IMR-90 (cell line): ENCODE results near the gene CADM2. TPM values are rescaled to one million over a fixed set of nuclear protein-coding genes. Genes with fewer than 3 reads are reported as not detected.

Source experiments
- ATAC-seq: fragments of 200-7000 bp; cut with Tn5 transposase; 2 replicates; pipeline ENCODE4 v1.9.1; 2020; ENCODE audit warnings: low read depth, mild to moderate bottlenecking, moderate library complexity
- BruUV-seq: library from RNA; stranded (reverse); fragments of 400-500 nt; replicated peaks from 2 replicates; lab custom pipeline; 2021; lab: Mats Ljungman, UMichigan
- CTCF ChIA-PET: fragments of 300-600 bp; formaldehyde crosslinking; extraction: SDS; loops from one replicate; lab custom pipeline; 2021; ENCODE audit warnings: antibody characterized with exemption; lab: Yijun Ruan, JAX
- POLR2A ChIA-PET: fragments of 300-600 bp; sonication (Branson Sonifier 250); formaldehyde crosslinking; loops from one replicate; lab custom pipeline; 2022; ENCODE audit warnings: antibody characterized with exemption; ENCODE audit not compliant: unreplicated experiment; lab: Charles Lee
- DNase-seq: peaks from one replicate; pipeline ENCODE4 v3.0.0; 2013
- H2AFZ ChIP-seq: replicated peaks from 2 replicates; pipeline ENCODE3; 2013; ENCODE audit warnings: low read length, mild to moderate bottlenecking; ENCODE audit not compliant: poor library complexity
- H2AK5ac ChIP-seq: 2 replicates; pipeline ENCODE4 v1.6.1; 2013; ENCODE audit warnings: low read depth, low read length, inconsistent platforms
- H2AK9ac ChIP-seq: replicated peaks from 2 replicates; pipeline ENCODE3; 2013; ENCODE audit warnings: mild to moderate bottlenecking, low read depth, low read length, moderate library complexity; ENCODE audit not compliant: poor library complexity
- H2BK120ac ChIP-seq: 2 replicates; pipeline ENCODE4 v1.6.1; 2013; ENCODE audit warnings: low read depth, low read length, inconsistent platforms
- H2BK15ac ChIP-seq: 3 replicates; pipeline ENCODE4 v1.6.1; 2013; ENCODE audit warnings: low read depth, low read length, inconsistent platforms
- H2BK20ac ChIP-seq: 2 replicates; pipeline ENCODE4 v1.6.1; 2013; ENCODE audit warnings: low read depth, mild to moderate bottlenecking, inconsistent platforms, low read length, moderate library complexity
- H2BK5ac ChIP-seq: 2 replicates; pipeline ENCODE4 v1.6.1; 2013; ENCODE audit warnings: mild to moderate bottlenecking, low read depth, low read length, inconsistent platforms; ENCODE audit not compliant: poor library complexity, severe bottlenecking
- H3K14ac ChIP-seq: replicated peaks from 2 replicates; pipeline ENCODE4 v1.6.1; 2013; ENCODE audit warnings: low read depth, low read length, inconsistent platforms
- H3K18ac ChIP-seq: 2 replicates; pipeline ENCODE4 v1.6.1; 2013; ENCODE audit warnings: low read depth, low read length, control low read depth
- H3K23ac ChIP-seq: 2 replicates; pipeline ENCODE4 v1.6.1; 2013; ENCODE audit warnings: low read depth, low read length, inconsistent platforms
- H3K27ac ChIP-seq: 2 replicates; pipeline ENCODE4 v1.5.1; 2013; ENCODE audit warnings: mild to moderate bottlenecking, control low read depth, low read length; ENCODE audit not compliant: insufficient read depth
- H3K27me3 ChIP-seq: 2 replicates; pipeline ENCODE4 v1.6.1; 2013; ENCODE audit warnings: low read length; ENCODE audit not compliant: control insufficient read depth, insufficient read depth
- H3K36me3 ChIP-seq: 2 replicates; pipeline ENCODE4 v1.6.1; 2013; ENCODE audit warnings: low read length, mixed read lengths; ENCODE audit not compliant: control insufficient read depth, insufficient read depth
- H3K4ac ChIP-seq: 2 replicates; pipeline ENCODE4 v1.6.1; 2013; ENCODE audit warnings: low read depth, low read length, inconsistent platforms
- H3K4me1 ChIP-seq: 2 replicates; pipeline ENCODE4 v1.6.1; 2013; ENCODE audit warnings: low read length, mixed read lengths; ENCODE audit not compliant: control insufficient read depth, insufficient read depth
- H3K4me2 ChIP-seq: 2 replicates; pipeline ENCODE4 v1.6.1; 2013; ENCODE audit warnings: low read depth, mild to moderate bottlenecking, control low read depth, low read length, moderate library complexity
- H3K4me3 ChIP-seq: 2 replicates; pipeline ENCODE4 v1.5.1; 2013; ENCODE audit warnings: low read depth, mild to moderate bottlenecking, control low read depth, low read length, moderate library complexity; ENCODE audit not compliant: insufficient read depth
- H3K56ac ChIP-seq: 2 replicates; pipeline ENCODE4 v1.6.1; 2013; ENCODE audit warnings: low read length, inconsistent platforms; ENCODE audit not compliant: insufficient read depth; ENCODE audit errors: extremely low read depth
- H3K79me1 ChIP-seq, 2 experiments: 2 replicates each; pipeline ENCODE4 v1.6.1; 2013; ENCODE audit warnings: low read length in 2 of 2, inconsistent platforms in 1 of 2, low read depth in 1 of 2
- H3K9ac ChIP-seq: 2 replicates; pipeline ENCODE4 v1.6.1; 2013; ENCODE audit warnings: low read depth, low read length, control low read depth
- H3K9me1 ChIP-seq: 2 replicates; pipeline ENCODE4 v1.6.1; 2013; ENCODE audit warnings: low read length, inconsistent platforms; ENCODE audit not compliant: insufficient read depth
- H3K9me3 ChIP-seq: 2 replicates; pipeline ENCODE4 v1.6.1; 2013; ENCODE audit warnings: low read length; ENCODE audit not compliant: control insufficient read depth, insufficient read depth
- H4K20me1 ChIP-seq: 2 replicates; pipeline ENCODE4 v1.6.1; 2013; ENCODE audit warnings: low read length, inconsistent platforms; ENCODE audit not compliant: insufficient read depth
- H4K5ac ChIP-seq: 2 replicates; pipeline ENCODE4 v1.6.1; 2013; ENCODE audit warnings: mild to moderate bottlenecking, low read depth, low read length, control low read depth
- H4K8ac ChIP-seq, 2 experiments: 2 replicates each; pipeline ENCODE4 v1.6.1; 2013; ENCODE audit warnings: low read depth in 2 of 2, low read length in 2 of 2, control low read depth in 1 of 2, inconsistent platforms in 1 of 2
- H4K91ac ChIP-seq: 2 replicates; pipeline ENCODE4 v1.6.1; 2013; ENCODE audit warnings: low read depth, low read length, inconsistent platforms; ENCODE audit not compliant: insufficient read depth
- BHLHE40 ChIP-seq: fragments of 150-350 bp; IDR thresholded peaks from 2 replicates; pipeline ENCODE4 v1.6.1; 2016; ENCODE audit warnings: mild to moderate bottlenecking, low read depth, low read length
- CEBPB ChIP-seq: IDR thresholded peaks from 2 replicates; pipeline ENCODE4 v1.6.1; 2012; ENCODE audit warnings: low read depth, low read length, improper control_type of control experiment
- CHD1 ChIP-seq: IDR thresholded peaks from 2 replicates; pipeline ENCODE4 v1.6.1; 2012; ENCODE audit warnings: low read depth, low read length, improper control_type of control experiment
- FOS ChIP-seq: fragments of 150-350 bp; IDR thresholded peaks from 2 replicates; pipeline ENCODE4 v1.6.1; 2016; ENCODE audit warnings: low read depth, low read length
- MAFK ChIP-seq: IDR thresholded peaks from 2 replicates; pipeline ENCODE4 v1.6.1; 2012; ENCODE audit warnings: low read depth, low read length, improper control_type of control experiment
- MAZ ChIP-seq: IDR thresholded peaks from 2 replicates; pipeline ENCODE4 v1.6.1; 2012; ENCODE audit warnings: low read depth, mild to moderate bottlenecking, low read length, improper control_type of control experiment, moderate library complexity, borderline replicate concordance
- MXI1 ChIP-seq: IDR thresholded peaks from 2 replicates; pipeline ENCODE4 v1.6.1; 2012; ENCODE audit warnings: low read depth, mild to moderate bottlenecking, low read length, moderate library complexity, borderline replicate concordance
- NFE2L2 ChIP-seq: fragments of 150-350 bp; IDR thresholded peaks from 2 replicates; pipeline ENCODE4 v1.6.1; 2016; ENCODE audit warnings: low read depth, mild to moderate bottlenecking, low read length
- POLR2A ChIP-seq: IDR thresholded peaks from 2 replicates; pipeline ENCODE4 v1.6.1; 2012; ENCODE audit warnings: mild to moderate bottlenecking, low read depth, low read length
- RAD21 ChIP-seq: IDR thresholded peaks from 2 replicates; pipeline ENCODE4 v1.6.1; 2012; ENCODE audit warnings: low read length, improper control_type of control experiment
- RCOR1 ChIP-seq: IDR thresholded peaks from 2 replicates; pipeline ENCODE4 v1.6.1; 2012; ENCODE audit warnings: mild to moderate bottlenecking, low read length, improper control_type of control experiment; ENCODE audit not compliant: insufficient replicate concordance
- RFX5 ChIP-seq: IDR thresholded peaks from 2 replicates; pipeline ENCODE4 v1.8.0; 2012; ENCODE audit warnings: low read depth, mild to moderate bottlenecking, low read length, moderate library complexity
- SMC3 ChIP-seq: fragments of 150-350 bp; IDR thresholded peaks from 2 replicates; pipeline ENCODE4 v1.6.1; 2016; ENCODE audit warnings: low read depth, mild to moderate bottlenecking, antibody characterized with exemption, low read length, moderate library complexity
- USF2 ChIP-seq: fragments of 150-350 bp; IDR thresholded peaks from 2 replicates; pipeline ENCODE4 v1.6.1; 2017; ENCODE audit warnings: mild to moderate bottlenecking, antibody characterized with exemption, low read length, low read depth
- dilution Hi-C: fragments of 300-500 bp; cut with HindIII; formaldehyde crosslinking; loops from one replicate; pipeline ENCODE4 v1.14.3; 2018; ENCODE audit warnings: low sequenced_read_pairs; ENCODE audit not compliant: unreplicated experiment
- in situ Hi-C: fragments of 300-500 bp; cut with MboI; formaldehyde crosslinking; loops from 3 replicates; pipeline ENCODE4 v1.14.3; 2019; ENCODE audit warnings: low sequenced_read_pairs, inconsistent platforms, mixed read lengths
- intact Hi-C: fragments of 100-400 bp; cut with micrococcal nuclease; formaldehyde crosslinking; loops from 2 replicates; pipeline ENCODE4 v1.10.0; 2022
- polyA plus RNA-seq, 3 experiments: library from polyadenylated mRNA; depleted of rRNA; stranded (reverse); fragments of >200 nt; gene quantifications; 2 replicates each; pipeline ENCODE4 v1.2.3, GENCODE V29; 2012; ENCODE audit warnings: low replicate concordance in 1 of 3
- total RNA-seq: library from RNA; depleted of rRNA; stranded (reverse); fragments of >200 nt; gene quantifications from 2 replicates; pipeline ENCODE4 v1.2.3, GENCODE V29; 2012
- TF ChIP-seq, protein P1 (sequence below): conservative IDR thresholded peaks from 2 replicates; pipeline ENCODE4 v1.5.1; 2012; ENCODE audit warnings: mild to moderate bottlenecking, low read depth, low read length, improper control_type of control experiment
- TF ChIP-seq, protein P2 (sequence below): fragments of 150-350 bp; IDR thresholded peaks from 2 replicates; pipeline ENCODE4 v1.6.1; 2016; ENCODE audit warnings: low read depth, mild to moderate bottlenecking, low read length, moderate library complexity, borderline replicate concordance

The CADM2 gene
- total and polyA plus RNA-seq, 2 of the 4 experiments (the other 2 are of a cell fraction): not detected

DNA sequence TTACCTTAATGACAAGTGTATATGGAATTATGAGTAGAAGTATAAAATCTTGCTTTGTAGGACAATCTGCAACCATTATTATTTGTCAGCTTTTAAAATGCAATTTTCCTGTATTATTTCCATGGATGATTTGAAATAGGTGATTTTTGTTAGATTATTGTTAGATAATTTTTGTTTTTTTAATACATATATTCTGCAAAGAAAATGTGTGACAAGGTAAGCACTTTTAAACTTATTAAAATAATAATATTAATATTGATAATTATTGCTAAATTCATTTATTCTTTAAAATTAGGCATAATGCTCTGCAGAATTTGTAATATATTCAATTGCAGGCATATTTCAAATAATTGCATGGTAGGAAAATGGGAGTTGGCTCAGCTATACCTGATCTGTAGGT is 329.5 kb downstream of the CADM2 start:
- dilution Hi-C loops (no loop called here), intact Hi-C loops (no loop called here), in situ Hi-C loops (no loop called here)
- no peak overlapping the region for H3K14ac ChIP-seq
- H3K56ac ChIP-seq: no peak overlapping the region
- H3K9ac ChIP-seq: no peak overlapping the region
- TF ChIP-seq NFE2L2: no peak
- no peak for TF ChIP-seq RFX5
- no peak for TF ChIP-seq SMC3
- TF ChIP-seq MXI1: no peak
- TF ChIP-seq, protein P1, sequence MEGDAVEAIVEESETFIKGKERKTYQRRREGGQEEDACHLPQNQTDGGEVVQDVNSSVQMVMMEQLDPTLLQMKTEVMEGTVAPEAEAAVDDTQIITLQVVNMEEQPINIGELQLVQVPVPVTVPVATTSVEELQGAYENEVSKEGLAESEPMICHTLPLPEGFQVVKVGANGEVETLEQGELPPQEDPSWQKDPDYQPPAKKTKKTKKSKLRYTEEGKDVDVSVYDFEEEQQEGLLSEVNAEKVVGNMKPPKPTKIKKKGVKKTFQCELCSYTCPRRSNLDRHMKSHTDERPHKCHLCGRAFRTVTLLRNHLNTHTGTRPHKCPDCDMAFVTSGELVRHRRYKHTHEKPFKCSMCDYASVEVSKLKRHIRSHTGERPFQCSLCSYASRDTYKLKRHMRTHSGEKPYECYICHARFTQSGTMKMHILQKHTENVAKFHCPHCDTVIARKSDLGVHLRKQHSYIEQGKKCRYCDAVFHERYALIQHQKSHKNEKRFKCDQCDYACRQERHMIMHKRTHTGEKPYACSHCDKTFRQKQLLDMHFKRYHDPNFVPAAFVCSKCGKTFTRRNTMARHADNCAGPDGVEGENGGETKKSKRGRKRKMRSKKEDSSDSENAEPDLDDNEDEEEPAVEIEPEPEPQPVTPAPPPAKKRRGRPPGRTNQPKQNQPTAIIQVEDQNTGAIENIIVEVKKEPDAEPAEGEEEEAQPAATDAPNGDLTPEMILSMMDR: no peak
- TF ChIP-seq USF2: no peak
- no peak for TF ChIP-seq BHLHE40
- no peak for TF ChIP-seq CEBPB
- TF ChIP-seq POLR2A: no peak
- no peak for TF ChIP-seq RCOR1
- no peak for TF ChIP-seq MAFK
- no peak for TF ChIP-seq RAD21
- TF ChIP-seq FOS: no peak
- TF ChIP-seq MAZ: no peak
- TF ChIP-seq, protein P2, sequence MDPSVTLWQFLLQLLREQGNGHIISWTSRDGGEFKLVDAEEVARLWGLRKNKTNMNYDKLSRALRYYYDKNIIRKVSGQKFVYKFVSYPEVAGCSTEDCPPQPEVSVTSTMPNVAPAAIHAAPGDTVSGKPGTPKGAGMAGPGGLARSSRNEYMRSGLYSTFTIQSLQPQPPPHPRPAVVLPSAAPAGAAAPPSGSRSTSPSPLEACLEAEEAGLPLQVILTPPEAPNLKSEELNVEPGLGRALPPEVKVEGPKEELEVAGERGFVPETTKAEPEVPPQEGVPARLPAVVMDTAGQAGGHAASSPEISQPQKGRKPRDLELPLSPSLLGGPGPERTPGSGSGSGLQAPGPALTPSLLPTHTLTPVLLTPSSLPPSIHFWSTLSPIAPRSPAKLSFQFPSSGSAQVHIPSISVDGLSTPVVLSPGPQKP: no peak
- no peak for TF ChIP-seq CHD1
- no peaks in the 10 kb centered on the region for H3K36me3 ChIP-seq
- peaks cover 2% of the 10 kb centered on the region; the same call in 1 of the 2 replicates for H3K9me3 ChIP-seq
- no peak overlapping the region for H3K27ac ChIP-seq
- H3K4me3 ChIP-seq: no peak overlapping the region
- H2AK5ac ChIP-seq: no peak overlapping the region
- no peak overlapping the region for H2AK9ac ChIP-seq
- H4K20me1 ChIP-seq: no peaks in the 10 kb centered on the region
- ATAC-seq (no peak), DNase-seq (no peak)
- no peaks in the 10 kb centered on the region for H3K9me1 ChIP-seq
- H2BK20ac ChIP-seq: no peak overlapping the region
- no peak overlapping the region for H2BK15ac ChIP-seq
- H3K4me2 ChIP-seq: no peak overlapping the region
- no peak overlapping the region for H4K5ac ChIP-seq
- no peaks in the 10 kb centered on the region for H3K79me1 ChIP-seq
- no peak overlapping the region for H3K4ac ChIP-seq
- H3K18ac ChIP-seq: no peak overlapping the region
- H3K27me3 ChIP-seq: no peaks in the 10 kb centered on the region
- H4K91ac ChIP-seq: no peak overlapping the region
- H2BK5ac ChIP-seq: no peak overlapping the region
- BruUV-seq: no TSS peak
- H3K4me1 ChIP-seq: no peaks in the 10 kb centered on the region
- POLR2A ChIA-PET: no interaction called here
- H2AFZ ChIP-seq: no peak overlapping the region
- H4K8ac ChIP-seq: no peak overlapping the region
- CTCF ChIA-PET: no interaction called here
- H2BK120ac ChIP-seq: no peak overlapping the region
- no peak overlapping the region for H3K23ac ChIP-seq
